ENCODE results near the gene CNTN4.

Gene CNTN4

GRCh38 chr3:2172561-2173171 is 74.0 kb downstream of the CNTN4 start:
- DNase-seq (ENCODE audit: low spot score) = no peak
- TF ChIP-seq CTCF (IDR thresholded peaks at IDR 0.05) = no peak
- H3K27ac ChIP-seq = no peak overlapping the region
- H3K4me3 ChIP-seq = no peak overlapping the region

- H3K27ac ChIP-seq = no peak overlapping the region
- H3K4me3 ChIP-seq = no peak overlapping the region
- TF ChIP-seq CTCF (IDR thresholded peaks at IDR 0.05) = no peak
- DNase-seq (ENCODE audit: low spot score) = no peak
Measured at GRCh38 chr3:2180634-2181033, 82.0 kb downstream of the CNTN4 start.

- H3K4me3 ChIP-seq = no peak overlapping the region
- TF ChIP-seq CTCF (IDR thresholded peaks at IDR 0.05) = no peak
- H3K27ac ChIP-seq = no peak overlapping the region
- no peak for DNase-seq (ENCODE audit: low spot score)
Measured at GRCh38 chr3:2198776-2199279, 100.2 kb downstream of the CNTN4 start.

- TF ChIP-seq CTCF (IDR thresholded peaks at IDR 0.05) = no peak
- Histone ChIP-seq H3K4me3 (no peak overlapping the region), H3K27ac (no peak overlapping the region)
- no peak for DNase-seq (ENCODE audit: low spot score)
Measured at GRCh38 chr3:2204054-2204453, 105.4 kb downstream of the CNTN4 start.

GRCh38 chr3:2205692-2206091 is 107.0 kb downstream of the CNTN4 start:
- Histone ChIP-seq H3K27ac (no peak overlapping the region), H3K4me3 (no peak overlapping the region)
- TF ChIP-seq CTCF (IDR thresholded peaks at IDR 0.05) = no peak
- DNase-seq (ENCODE audit: low spot score) = no peak

- H3K27ac ChIP-seq = no peak overlapping the region
- TF ChIP-seq CTCF (IDR thresholded peaks at IDR 0.05) = no peak
- no peak for DNase-seq (ENCODE audit: low spot score)
- H3K4me3 ChIP-seq = no peak overlapping the region
Measured at GRCh38 chr3:2206536-2206935, 107.9 kb downstream of the CNTN4 start.

GRCh38 chr3:2211568-2211967 is 112.9 kb downstream of the CNTN4 start:
- TF ChIP-seq CTCF (IDR thresholded peaks at IDR 0.05) = no peak
- Histone ChIP-seq H3K27ac (no peak overlapping the region), H3K4me3 (no peak overlapping the region)
- DNase-seq (ENCODE audit: low spot score) = no peak

Measured in coronary artery (tissue), 2 donors.